Karpas-422 (cell line): ENCODE measurements around the gene CRLF2. TPM values are rescaled to one million over a fixed set of nuclear protein-coding genes. Genes with fewer than 3 reads are reported as not detected.
"Not testable (repeated sequence)": the region's sequence is repeated elsewhere in the genome, so short reads cannot be mapped to it uniquely, and the experiment has no call there.

Source experiments
- DNase-seq: peaks from one replicate; pipeline ENCODE4 v3.0.0-alpha.2; 2015
- H2AFZ ChIP-seq: fragments of 200-600 bp; sonication (generic); 2 replicates; pipeline ENCODE4 v1.6.1; 2014; ENCODE audit warnings: antibody characterized with exemption, low read length, mixed read lengths
- H3K27ac ChIP-seq: fragments of 200-600 bp; sonication (generic); 2 replicates; pipeline ENCODE4 v1.5.1; 2014; ENCODE audit warnings: mild to moderate bottlenecking, low read length, moderate library complexity
- H3K27me3 ChIP-seq: fragments of 200-600 bp; sonication (generic); 2 replicates; pipeline ENCODE4 v1.6.1; 2014; ENCODE audit warnings: low read length, mixed read lengths
- H3K36me3 ChIP-seq: fragments of 200-600 bp; sonication (generic); 2 replicates; pipeline ENCODE4 v1.6.1; 2014; ENCODE audit warnings: low read length, mixed read lengths; ENCODE audit not compliant: insufficient read depth
- H3K4me1 ChIP-seq: fragments of 200-600 bp; sonication (generic); 2 replicates; pipeline ENCODE4 v1.6.1; 2014; ENCODE audit warnings: mild to moderate bottlenecking, low read length, mixed read lengths
- H3K4me2 ChIP-seq: fragments of 200-600 bp; sonication (generic); 2 replicates; pipeline ENCODE4 v1.6.1; 2014; ENCODE audit warnings: low read length, low read depth, mild to moderate bottlenecking; ENCODE audit not compliant: poor library complexity, severe bottlenecking
- H3K4me3 ChIP-seq: fragments of 200-600 bp; sonication (generic); 2 replicates; pipeline ENCODE4 v1.5.1; 2014; ENCODE audit warnings: mild to moderate bottlenecking, antibody characterized with exemption, low read length, mixed read lengths
- H3K79me2 ChIP-seq: fragments of 200-600 bp; sonication (generic); 2 replicates; pipeline ENCODE4 v1.6.1; 2014; ENCODE audit warnings: mild to moderate bottlenecking, low read length, mixed read lengths
- H3K9ac ChIP-seq: fragments of 200-600 bp; sonication (generic); 2 replicates; pipeline ENCODE4 v1.6.0; 2014; ENCODE audit warnings: low read length
- H3K9me2 ChIP-seq: fragments of 200-600 bp; sonication (generic), shearing (Covaris generic); replicated peaks from 2 replicates; pipeline ENCODE4 v1.6.0; 2014; ENCODE audit warnings: mild to moderate bottlenecking, low read length, moderate library complexity; ENCODE audit not compliant: insufficient read depth
- H3K9me3 ChIP-seq: fragments of 300-700, 200-600 bp; sonication (generic); 2 replicates; pipeline ENCODE4 v1.6.1; 2014; ENCODE audit warnings: low read length, mixed read lengths
- H4K20me1 ChIP-seq: fragments of 200-600 bp; sonication (generic); 2 replicates; pipeline ENCODE4 v1.6.1; 2014; ENCODE audit warnings: mild to moderate bottlenecking, antibody characterized with exemption, low read length, low read depth; ENCODE audit not compliant: insufficient read depth
- total RNA-seq: library from RNA; depleted of rRNA; stranded (reverse); fragments of >200 nt; shearing (Covaris generic); gene quantifications from 2 replicates; pipeline ENCODE4 v1.2.3, GENCODE V29; 2014; ENCODE audit warnings: low replicate concordance

CRLF2 gene
- total RNA-seq, 1 experiment from 2014 or later = not detected

DNA sequence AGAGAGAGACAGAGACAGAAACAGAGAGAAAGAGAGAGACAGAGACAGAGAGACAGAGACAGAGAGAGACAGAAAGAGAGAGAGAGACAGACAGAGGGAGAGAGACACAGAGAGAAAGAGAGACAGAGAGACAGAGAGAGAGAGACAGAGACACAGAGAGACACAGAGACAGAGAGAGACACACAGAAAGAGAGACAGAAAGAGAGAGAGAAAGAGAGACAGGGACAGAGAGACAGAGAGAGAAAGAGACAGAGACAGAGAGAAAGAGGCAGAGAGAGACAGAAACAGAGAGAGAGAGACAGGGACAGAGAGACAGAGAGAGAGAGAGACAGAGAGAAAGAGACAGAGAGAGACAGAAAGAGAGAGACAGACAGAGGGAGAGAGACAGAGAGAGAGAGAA is 52.9 kb downstream of the CRLF2 start:
- Histone ChIP-seq H3K4me2 (no peak overlapping the region), H3K27ac (no peak overlapping the region), H3K9me3 (no peaks in the 10 kb centered on the region; the same call in 1 of the 2 replicates), H4K20me1 (no peaks in the 10 kb centered on the region), H3K4me1 (no peaks in the 10 kb centered on the region), H3K36me3 (no peaks in the 10 kb centered on the region), H3K27me3 (no peaks in the 10 kb centered on the region), H2AFZ (no peak overlapping the region), H3K9me2 (no peaks in the 10 kb centered on the region), H3K4me3 (no peak overlapping the region), H3K9ac (no peak overlapping the region), H3K79me2 (no peaks in the 10 kb centered on the region)
- no peak for DNase-seq

DNA sequence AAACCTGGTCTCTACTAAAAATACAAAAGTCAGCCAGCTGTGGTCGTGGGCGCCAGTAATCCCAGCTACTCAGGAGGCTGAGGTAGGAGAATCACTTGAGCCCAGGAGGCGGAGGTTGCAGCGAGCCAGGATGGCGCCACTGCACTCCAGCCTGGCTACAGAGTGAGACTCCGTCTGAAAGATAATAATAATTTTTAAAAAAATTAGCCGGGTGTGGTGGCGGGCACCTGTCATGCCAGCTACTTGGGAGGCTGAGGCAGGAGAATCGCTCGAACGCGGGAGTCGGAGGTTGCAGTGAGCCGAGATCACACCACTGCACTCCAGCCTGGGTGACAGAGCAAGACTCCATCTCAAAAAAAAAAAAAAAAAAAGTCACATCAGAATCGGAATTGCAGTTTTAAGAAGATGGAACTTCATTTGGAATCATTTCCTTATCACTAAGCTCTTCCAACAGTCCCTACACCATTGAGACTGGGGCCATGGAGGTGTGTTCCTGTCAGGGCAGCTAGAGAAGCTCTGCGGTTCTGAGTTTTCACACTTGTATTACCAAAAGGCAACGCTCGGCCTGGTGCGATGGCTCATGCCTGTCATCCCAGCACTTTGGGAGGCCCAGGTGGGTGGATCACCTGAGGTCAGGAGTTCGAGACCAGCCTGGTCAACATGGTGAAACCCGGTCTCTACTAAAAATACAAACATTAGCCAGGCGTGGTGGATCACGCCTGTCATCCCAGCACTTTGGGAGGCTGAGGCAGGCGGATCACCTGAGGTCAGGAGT is 55.6 kb downstream of the CRLF2 start:
- H3K9me3 ChIP-seq, H3K9ac ChIP-seq, H2AFZ ChIP-seq, H3K79me2 ChIP-seq, H3K9me2 ChIP-seq, H3K27ac ChIP-seq, H3K4me1 ChIP-seq, H4K20me1 ChIP-seq, H3K27me3 ChIP-seq, H3K4me2 ChIP-seq, H3K36me3 ChIP-seq, DNase-seq, H3K4me3 ChIP-seq: not testable (repeated sequence)

DNA sequence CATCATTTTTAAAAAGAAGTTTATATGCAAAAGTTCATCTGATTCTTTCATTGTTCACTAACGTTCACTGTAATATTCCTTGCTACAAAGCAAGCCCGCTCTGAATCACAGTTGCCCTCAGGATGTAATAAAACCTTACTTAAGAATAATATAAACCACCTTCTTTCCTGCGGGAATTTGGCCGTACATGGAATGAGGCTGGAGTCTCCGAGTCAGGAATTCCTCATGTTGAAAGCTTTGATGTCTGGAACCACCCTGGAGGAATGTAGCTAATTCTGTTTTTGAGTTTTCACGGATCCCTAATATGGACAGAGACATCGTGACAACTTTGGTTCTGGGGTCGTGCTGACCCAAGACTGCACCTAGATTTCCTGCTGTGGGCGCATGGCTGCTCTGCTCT is 58.5 kb downstream of the CRLF2 start:
- H3K9me3 ChIP-seq = no peaks in the 10 kb centered on the region
- no peak overlapping the region for H3K9ac ChIP-seq
- DNase-seq = no peak
- no peaks in the 10 kb centered on the region for H3K9me2 ChIP-seq
- H2AFZ ChIP-seq = no peak overlapping the region
- no peaks in the 10 kb centered on the region for H3K4me1 ChIP-seq
- no peaks in the 10 kb centered on the region for H3K36me3 ChIP-seq
- no peaks in the 10 kb centered on the region for H3K79me2 ChIP-seq
- no peaks in the 10 kb centered on the region for H3K27me3 ChIP-seq
- no peaks in the 10 kb centered on the region for H4K20me1 ChIP-seq
- no peak overlapping the region for H3K27ac ChIP-seq
- H3K4me2 ChIP-seq = no peak overlapping the region
- H3K4me3 ChIP-seq = no peak overlapping the region

DNA sequence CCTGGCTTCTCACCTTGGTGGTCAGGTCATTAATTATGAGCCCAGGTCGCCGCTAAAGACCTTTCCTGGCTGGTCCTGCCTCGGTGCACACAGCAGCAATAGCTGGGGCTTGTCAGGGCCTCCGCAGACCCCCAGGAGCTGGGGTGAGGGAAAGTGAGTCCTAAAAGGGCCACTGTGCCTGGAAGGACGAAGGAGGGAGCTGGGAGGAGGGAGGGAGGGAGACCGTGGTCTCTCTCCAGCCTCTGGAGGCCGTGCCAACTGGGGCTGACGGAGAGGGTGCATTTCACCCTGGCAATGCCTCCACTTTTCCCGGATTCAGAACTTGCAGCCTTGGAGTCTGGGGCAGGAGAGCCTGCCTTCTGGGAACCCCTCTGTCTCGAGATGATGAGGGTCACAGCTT is 60.4 kb downstream of the CRLF2 start:
- Histone ChIP-seq H3K79me2 (no peaks in the 10 kb centered on the region), H3K36me3 (no peaks in the 10 kb centered on the region), H3K4me2 (no peak overlapping the region), H3K27me3 (no peaks in the 10 kb centered on the region), H2AFZ (no peak overlapping the region), H3K9me2 (no peaks in the 10 kb centered on the region), H3K9ac (no peak overlapping the region), H3K4me1 (no peaks in the 10 kb centered on the region), H4K20me1 (no peaks in the 10 kb centered on the region), H3K9me3 (no peaks in the 10 kb centered on the region), H3K27ac (no peak overlapping the region), H3K4me3 (no peak overlapping the region)
- no peak for DNase-seq

DNA sequence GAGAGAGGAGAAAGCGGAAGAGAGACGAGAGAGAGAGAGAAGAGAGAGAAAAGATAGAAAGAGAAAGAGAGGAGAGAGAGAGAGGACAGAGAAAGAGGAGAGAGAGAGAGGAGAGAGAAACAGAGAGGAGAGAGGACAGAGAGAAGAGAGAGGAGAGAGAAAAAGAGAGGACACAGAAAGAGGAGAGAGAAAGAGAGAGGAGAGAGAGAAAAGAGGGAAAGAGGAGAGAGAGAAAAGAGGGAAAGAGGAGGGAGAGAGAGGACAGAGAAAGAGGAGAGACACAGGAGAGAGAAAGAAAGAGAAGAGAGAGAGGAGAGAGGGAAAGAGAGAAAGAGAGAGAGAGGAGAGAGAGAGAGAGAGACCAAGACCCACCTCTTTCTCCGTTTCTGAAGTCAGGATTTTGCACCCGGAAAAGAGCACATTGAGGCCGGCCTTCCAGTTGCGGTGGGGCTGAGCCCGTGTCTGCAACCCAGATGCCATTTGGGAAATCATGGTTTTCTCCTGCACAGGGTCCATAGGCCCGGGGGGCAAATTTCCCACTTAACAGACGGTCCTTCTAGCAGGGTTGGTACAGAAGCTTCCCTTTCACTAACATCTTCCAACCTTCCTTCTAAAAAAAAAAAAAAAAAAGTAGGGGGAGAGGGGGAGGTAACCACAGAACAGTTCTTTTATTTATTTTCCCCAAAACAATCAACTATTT is 60.9 kb downstream of the CRLF2 start:
- Histone ChIP-seq H4K20me1 (no peaks in the 10 kb centered on the region), H3K9me3 (no peaks in the 10 kb centered on the region), H3K36me3 (no peaks in the 10 kb centered on the region), H3K4me3 (no peak overlapping the region), H3K4me2 (no peak overlapping the region), H2AFZ (no peak overlapping the region), H3K9ac (no peak overlapping the region), H3K27me3 (no peaks in the 10 kb centered on the region), H3K79me2 (no peaks in the 10 kb centered on the region), H3K4me1 (no peaks in the 10 kb centered on the region), H3K9me2 (no peaks in the 10 kb centered on the region), H3K27ac (no peak overlapping the region)
- no peak for DNase-seq

DNA sequence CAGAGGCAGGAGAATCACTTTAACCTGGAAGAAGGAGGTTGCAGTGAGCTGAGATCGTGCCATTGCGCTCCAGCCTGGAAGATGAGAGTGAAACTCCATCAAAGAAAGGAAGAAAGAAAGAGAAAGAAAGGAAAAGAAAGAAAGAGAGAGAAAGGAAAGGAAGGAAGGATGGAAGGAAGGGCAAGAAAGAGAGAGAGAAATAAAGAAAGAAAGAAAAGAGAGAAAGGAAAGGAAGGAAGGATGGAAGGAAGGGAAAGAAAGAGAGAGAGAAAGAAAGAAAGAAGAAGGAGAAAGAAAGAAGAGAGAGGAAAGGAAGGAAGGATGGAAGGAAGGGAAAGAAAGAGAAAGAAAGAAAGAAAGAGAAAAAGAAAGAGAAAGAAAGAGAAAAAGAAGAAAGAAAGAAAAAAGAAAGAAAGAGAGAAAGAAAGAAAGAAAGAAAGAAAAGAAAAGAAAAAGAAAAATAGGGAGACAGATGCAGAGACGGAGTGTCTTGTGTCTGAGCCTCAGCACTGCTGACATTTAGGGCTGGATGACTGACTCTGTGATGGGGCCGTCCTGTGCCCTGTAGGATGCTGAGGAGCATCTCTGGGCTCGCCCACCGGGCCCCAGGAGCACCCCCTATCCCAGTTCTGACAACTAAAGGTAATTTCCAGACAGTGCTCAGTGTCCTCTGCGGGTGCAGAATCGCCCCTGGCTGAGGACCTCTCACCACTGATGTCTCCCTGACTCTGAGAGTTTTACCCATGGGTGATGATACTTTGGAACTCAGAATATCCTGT is 61.7 kb downstream of the CRLF2 start:
- Histone ChIP-seq H3K4me1 (no peaks in the 10 kb centered on the region), H3K4me2 (no peak overlapping the region), H4K20me1 (no peaks in the 10 kb centered on the region), H3K9me3 (no peaks in the 10 kb centered on the region), H3K27me3 (no peaks in the 10 kb centered on the region), H3K9me2 (no peaks in the 10 kb centered on the region), H3K4me3 (no peak overlapping the region), H2AFZ (no peak overlapping the region), H3K79me2 (no peaks in the 10 kb centered on the region), H3K27ac (no peak overlapping the region), H3K9ac (no peak overlapping the region), H3K36me3 (no peaks in the 10 kb centered on the region)
- no peak for DNase-seq

DNA sequence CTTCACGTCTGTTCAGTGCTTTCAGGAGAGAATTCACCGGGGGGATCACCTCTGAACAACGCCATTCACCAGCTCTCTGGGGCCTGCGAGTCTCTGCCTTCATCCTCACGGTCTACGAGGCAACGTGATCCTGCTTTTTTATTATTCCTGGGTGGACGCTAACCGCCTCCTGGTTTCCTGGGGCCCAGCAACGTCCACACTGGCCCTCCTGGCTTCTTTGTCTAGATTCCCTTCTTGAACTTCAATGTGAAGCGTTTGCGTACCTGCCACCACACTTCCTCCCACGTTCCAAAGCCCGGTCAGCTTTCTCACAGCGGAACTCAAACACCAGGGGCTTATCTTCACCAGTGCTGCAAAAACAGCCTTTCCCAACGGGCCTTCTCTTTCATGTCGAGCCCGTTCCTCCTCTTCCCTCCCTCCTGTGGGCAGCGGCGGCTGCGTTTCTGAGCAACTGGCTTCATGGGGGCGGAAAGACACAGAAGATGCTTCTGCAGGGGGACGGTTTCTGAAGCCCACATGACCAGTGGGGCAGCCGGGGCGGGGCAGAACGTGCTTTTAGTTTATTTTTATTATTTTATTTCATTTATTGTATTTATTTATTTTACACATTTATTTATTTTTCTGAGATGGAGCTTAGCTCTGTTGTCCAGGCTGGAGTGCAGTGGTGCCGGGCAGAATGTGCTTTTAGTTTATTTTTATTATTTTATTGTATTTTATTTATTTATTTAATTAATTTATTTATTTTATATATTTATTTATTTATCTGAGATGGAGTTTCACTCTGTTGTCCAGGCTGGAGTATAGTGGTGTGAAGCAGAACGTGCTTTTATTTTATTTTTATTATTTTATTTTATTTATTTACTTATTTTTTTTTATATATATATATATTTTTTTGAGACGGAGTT is 64.6 kb downstream of the CRLF2 start:
- Histone ChIP-seq H2AFZ (no peak overlapping the region), H4K20me1 (no peaks in the 10 kb centered on the region), H3K27me3 (no peaks in the 10 kb centered on the region), H3K9me2 (no peaks in the 10 kb centered on the region), H3K36me3 (no peaks in the 10 kb centered on the region), H3K4me1 (no peaks in the 10 kb centered on the region), H3K27ac (no peak overlapping the region), H3K4me2 (no peak overlapping the region), H3K9ac (no peak overlapping the region), H3K4me3 (no peak overlapping the region), H3K9me3 (no peaks in the 10 kb centered on the region), H3K79me2 (no peaks in the 10 kb centered on the region)
- no peak for DNase-seq
